Measurements from ENCODE around the gene CYP1A2. TPM values are rescaled to one million over a fixed set of nuclear protein-coding genes. Genes with fewer than 3 reads are reported as not detected.

The CYP1A2 gene
- total RNA-seq, 1 experiment from 2014 or later = not detected

DNA sequence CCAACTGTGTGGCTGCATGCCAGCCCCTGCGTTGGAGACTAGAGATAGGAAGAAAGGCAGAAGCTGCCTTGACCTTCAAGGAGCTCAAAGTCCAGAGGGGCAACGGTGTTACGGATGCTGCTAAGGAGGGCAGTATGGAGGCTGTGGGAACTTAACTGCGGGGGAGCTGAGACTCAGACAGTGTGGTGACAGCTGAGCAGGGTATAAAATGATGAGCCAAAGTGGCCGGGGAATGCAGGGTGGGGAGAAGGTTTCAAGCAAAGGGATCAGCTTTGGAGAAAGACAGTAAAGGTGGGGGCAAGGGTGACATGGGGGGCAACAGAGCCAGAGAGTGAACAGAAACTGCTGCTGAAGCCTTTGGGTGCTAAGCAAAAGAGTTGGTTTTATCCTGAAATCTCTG, 6.2 kb upstream of the CYP1A2 start:
- POLR2A ChIA-PET (ENCODE audit: unreplicated experiment) = no interaction called here
- DNase-seq = no peak
- TF ChIP-seq EZH2phosphoT487 (IDR thresholded peaks at IDR 0.05; ENCODE audit: borderline replicate concordance, low read length) (no peak), EZH2 (IDR thresholded peaks at IDR 0.05; ENCODE audit: low read length, unreplicated experiment) (no peak)
- TF ChIP-seq, protein P1, sequence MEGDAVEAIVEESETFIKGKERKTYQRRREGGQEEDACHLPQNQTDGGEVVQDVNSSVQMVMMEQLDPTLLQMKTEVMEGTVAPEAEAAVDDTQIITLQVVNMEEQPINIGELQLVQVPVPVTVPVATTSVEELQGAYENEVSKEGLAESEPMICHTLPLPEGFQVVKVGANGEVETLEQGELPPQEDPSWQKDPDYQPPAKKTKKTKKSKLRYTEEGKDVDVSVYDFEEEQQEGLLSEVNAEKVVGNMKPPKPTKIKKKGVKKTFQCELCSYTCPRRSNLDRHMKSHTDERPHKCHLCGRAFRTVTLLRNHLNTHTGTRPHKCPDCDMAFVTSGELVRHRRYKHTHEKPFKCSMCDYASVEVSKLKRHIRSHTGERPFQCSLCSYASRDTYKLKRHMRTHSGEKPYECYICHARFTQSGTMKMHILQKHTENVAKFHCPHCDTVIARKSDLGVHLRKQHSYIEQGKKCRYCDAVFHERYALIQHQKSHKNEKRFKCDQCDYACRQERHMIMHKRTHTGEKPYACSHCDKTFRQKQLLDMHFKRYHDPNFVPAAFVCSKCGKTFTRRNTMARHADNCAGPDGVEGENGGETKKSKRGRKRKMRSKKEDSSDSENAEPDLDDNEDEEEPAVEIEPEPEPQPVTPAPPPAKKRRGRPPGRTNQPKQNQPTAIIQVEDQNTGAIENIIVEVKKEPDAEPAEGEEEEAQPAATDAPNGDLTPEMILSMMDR (conservative IDR thresholded peaks at IDR 0.05; ENCODE audit: low read depth, low read length) = no peak
- no peaks in the 10 kb centered on the region for H3K9me2 ChIP-seq (replicated peaks; ENCODE audit: low read length)
- H3K4me2 ChIP-seq (ENCODE audit: low read length) = no peak overlapping the region
- H3K36me3 ChIP-seq (ENCODE audit: low read depth, low read length) = no peaks in the 10 kb centered on the region
- no peak for ATAC-seq
- H3K9me3 ChIP-seq (ENCODE audit: low read length) = no peaks in the 10 kb centered on the region
- H2AFZ ChIP-seq (ENCODE audit: low read length) = no peak overlapping the region
- no peaks in the 10 kb centered on the region; the same call in 1 of the 2 replicates for H3K27me3 ChIP-seq (ENCODE audit: low read length)
- H3K9ac ChIP-seq (ENCODE audit: low read length) = no peak overlapping the region
- no peaks in the 10 kb centered on the region for H3F3A ChIP-seq (ENCODE audit: low read length, unreplicated experiment)
- no peak overlapping the region for H3K4me3 ChIP-seq (ENCODE audit: low read length)
- CTCF ChIA-PET = no interaction called here
- no TSS peak for BruUV-seq (replicated peaks)
- no peak overlapping the region for H3K27ac ChIP-seq (ENCODE audit: low read length)
- intact Hi-C loops (cut with micrococcal nuclease) = no loop called here
- H3K79me2 ChIP-seq (ENCODE audit: low read length) = no peaks in the 10 kb centered on the region
- no peaks in the 10 kb centered on the region for H4K20me1 ChIP-seq (ENCODE audit: low read length)
- H3K4me1 ChIP-seq (ENCODE audit: insufficient read depth, low read length) = no peaks in the 10 kb centered on the region

DNA sequence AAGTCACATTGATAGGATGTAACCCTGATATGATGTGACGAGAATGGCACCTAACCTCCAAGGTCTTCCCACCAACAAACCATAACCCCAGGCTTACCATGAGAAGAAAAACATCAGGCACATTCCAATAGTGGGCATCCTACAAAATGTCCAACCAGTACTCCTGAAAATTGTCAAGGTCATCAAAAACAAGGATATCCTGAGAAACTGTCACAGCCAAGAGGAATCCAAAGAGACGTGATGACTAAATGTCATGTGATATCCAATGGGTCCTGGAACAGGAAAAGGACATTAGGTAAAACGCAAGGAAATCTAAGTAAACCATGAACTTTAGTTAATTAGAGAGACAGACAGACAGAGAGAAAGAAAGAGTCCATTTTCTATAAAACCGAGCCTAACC, 2.3 kb upstream of the CYP1A2 start:
- no peak for TF ChIP-seq EZH2 (IDR thresholded peaks at IDR 0.05; ENCODE audit: low read length, unreplicated experiment)
- no peak for TF ChIP-seq EZH2phosphoT487 (IDR thresholded peaks at IDR 0.05; ENCODE audit: borderline replicate concordance, low read length)
- no peak overlapping the region for H3K27ac ChIP-seq (ENCODE audit: low read length)
- H3K4me1 ChIP-seq (ENCODE audit: insufficient read depth, low read length) = no peaks in the 10 kb centered on the region
- no peaks in the 10 kb centered on the region for H3K36me3 ChIP-seq (ENCODE audit: low read depth, low read length)
- no peak for DNase-seq
- no peaks in the 10 kb centered on the region for H4K20me1 ChIP-seq (ENCODE audit: low read length)
- no peaks in the 10 kb centered on the region for H3K79me2 ChIP-seq (ENCODE audit: low read length)
- no peaks in the 10 kb centered on the region; the same call in 1 of the 2 replicates for H3K27me3 ChIP-seq (ENCODE audit: low read length)
- ATAC-seq = no peak
- H3K9me3 ChIP-seq (ENCODE audit: low read length) = no peaks in the 10 kb centered on the region
- BruUV-seq (replicated peaks) = no TSS peak
- POLR2A ChIA-PET (ENCODE audit: unreplicated experiment) = no interaction called here
- no peaks in the 10 kb centered on the region for H3K9me2 ChIP-seq (replicated peaks; ENCODE audit: low read length)
- H3K9ac ChIP-seq (ENCODE audit: low read length) = no peak overlapping the region
- H3F3A ChIP-seq (ENCODE audit: low read length, unreplicated experiment) = no peaks in the 10 kb centered on the region
- intact Hi-C loops (cut with micrococcal nuclease) = no loop called here
- H3K4me3 ChIP-seq (ENCODE audit: low read length) = no peak overlapping the region
- CTCF ChIA-PET = no interaction called here
- H2AFZ ChIP-seq (ENCODE audit: low read length) = no peak overlapping the region
- H3K4me2 ChIP-seq (ENCODE audit: low read length) = no peak overlapping the region

DNA sequence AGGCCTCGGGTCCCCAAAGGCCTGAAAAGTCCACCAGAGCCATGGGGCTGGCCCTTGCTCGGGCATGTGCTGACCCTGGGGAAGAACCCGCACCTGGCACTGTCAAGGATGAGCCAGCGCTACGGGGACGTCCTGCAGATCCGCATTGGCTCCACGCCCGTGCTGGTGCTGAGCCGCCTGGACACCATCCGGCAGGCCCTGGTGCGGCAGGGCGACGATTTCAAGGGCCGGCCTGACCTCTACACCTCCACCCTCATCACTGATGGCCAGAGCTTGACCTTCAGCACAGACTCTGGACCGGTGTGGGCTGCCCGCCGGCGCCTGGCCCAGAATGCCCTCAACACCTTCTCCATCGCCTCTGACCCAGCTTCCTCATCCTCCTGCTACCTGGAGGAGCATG, 1.2 kb downstream of the CYP1A2 start:
- Histone ChIP-seq H3K9me3 (ENCODE audit: low read length) (no peaks in the 10 kb centered on the region), H3K4me2 (ENCODE audit: low read length) (no peak overlapping the region), H3K4me3 (ENCODE audit: low read length) (no peak overlapping the region), H3K9ac (ENCODE audit: low read length) (no peak overlapping the region), H3K79me2 (ENCODE audit: low read length) (no peaks in the 10 kb centered on the region), H3K27me3 (ENCODE audit: low read length) (no peaks in the 10 kb centered on the region), H4K20me1 (ENCODE audit: low read length) (no peaks in the 10 kb centered on the region), H3K4me1 (ENCODE audit: insufficient read depth, low read length) (no peaks in the 10 kb centered on the region), H3K9me2 (replicated peaks; ENCODE audit: low read length) (no peaks in the 10 kb centered on the region), H3K27ac (ENCODE audit: low read length) (no peak overlapping the region), H3K36me3 (ENCODE audit: low read depth, low read length) (no peaks in the 10 kb centered on the region), H2AFZ (ENCODE audit: low read length) (no peak overlapping the region), H3F3A (ENCODE audit: low read length, unreplicated experiment) (no peaks in the 10 kb centered on the region)
- CTCF ChIA-PET = no interaction called here
- BruUV-seq (replicated peaks) = no TSS peak
- DNase-seq (no peak), ATAC-seq (no peak)
- intact Hi-C loops (cut with micrococcal nuclease) = no loop called here
- TF ChIP-seq, protein P1 (conservative IDR thresholded peaks at IDR 0.05; ENCODE audit: low read depth, low read length) = no peak
- TF ChIP-seq EZH2phosphoT487 (IDR thresholded peaks at IDR 0.05; ENCODE audit: borderline replicate concordance, low read length) (no peak), EZH2 (IDR thresholded peaks at IDR 0.05; ENCODE audit: low read length, unreplicated experiment) (no peak)
- POLR2A ChIA-PET (ENCODE audit: unreplicated experiment) = no interaction called here
